Measurements from ENCODE around the gene SENP6. TPM values are rescaled to one million over a fixed set of nuclear protein-coding genes. Genes with fewer than 3 reads are reported as not detected.

SENP6 gene
- total RNA-seq, 1 experiment from 2014 or later = 93.6 TPM

DNA sequence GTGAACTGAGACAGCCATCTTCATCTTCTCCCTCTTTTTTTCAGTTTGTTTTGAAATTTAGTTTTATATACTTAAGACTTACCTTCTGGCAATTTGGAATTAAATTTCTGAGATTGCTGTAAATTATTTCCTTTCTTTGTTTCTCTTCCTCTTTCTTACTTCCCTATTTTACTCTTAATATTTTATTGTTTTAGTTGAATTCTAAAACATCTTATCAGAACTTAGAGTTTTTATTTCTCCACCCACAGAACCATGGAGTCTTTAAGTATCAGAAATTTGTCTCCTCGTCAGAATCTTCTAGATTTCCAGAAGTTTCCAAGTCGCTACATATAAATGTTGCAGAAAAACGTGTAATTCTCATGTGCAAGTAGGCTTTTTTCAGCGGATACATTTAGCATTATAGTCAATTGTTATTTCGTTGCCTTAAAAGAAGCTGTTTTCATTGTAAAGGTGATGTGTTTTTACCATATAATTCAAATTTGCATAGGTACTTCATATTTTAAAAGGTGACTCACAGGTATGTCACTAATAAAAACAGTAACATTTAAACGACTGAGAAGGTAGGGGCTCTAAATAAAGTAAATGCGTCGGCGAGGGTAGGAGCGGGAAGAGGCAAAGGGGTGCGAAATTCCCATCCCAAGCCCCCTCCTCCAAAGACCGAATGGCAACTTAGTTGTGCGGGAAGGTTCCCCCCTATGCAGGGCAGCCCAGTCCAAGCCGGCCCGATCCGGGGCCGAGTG lies 146.5 kb downstream of the SENP6 start:
- TSS peak; percentile 89 for BruUV-seq (replicated peaks)
- H3K36me3 Mint-ChIP-seq (ENCODE audit: insufficient read depth, unreplicated experiment) = peaks cover 52% of the 10 kb centered on the region
- CTCF ChIA-PET = no interaction called here
- H3K27ac Mint-ChIP-seq (ENCODE audit: unreplicated experiment) = peak overlapping the region; percentile 98
- TF ChIP-seq CTCF (IDR thresholded peaks at IDR 0.05; ENCODE audit: unreplicated experiment) = no peak
- intact Hi-C loops (cut with micrococcal nuclease; ENCODE audit: unreplicated experiment) = no loop called here
- H3K4me3 Mint-ChIP-seq (ENCODE audit: low read depth, unreplicated experiment) = peak overlapping the region; percentile 99
- DNase-seq = no peak
- no peaks in the 10 kb centered on the region for H3K27me3 Mint-ChIP-seq (ENCODE audit: unreplicated experiment)
- peaks cover 32% of the 10 kb centered on the region for H3K4me1 Mint-ChIP-seq (ENCODE audit: low read depth, unreplicated experiment)
- H3K9me3 Mint-ChIP-seq (ENCODE audit: low read depth, unreplicated experiment) = no peaks in the 10 kb centered on the region

DNA sequence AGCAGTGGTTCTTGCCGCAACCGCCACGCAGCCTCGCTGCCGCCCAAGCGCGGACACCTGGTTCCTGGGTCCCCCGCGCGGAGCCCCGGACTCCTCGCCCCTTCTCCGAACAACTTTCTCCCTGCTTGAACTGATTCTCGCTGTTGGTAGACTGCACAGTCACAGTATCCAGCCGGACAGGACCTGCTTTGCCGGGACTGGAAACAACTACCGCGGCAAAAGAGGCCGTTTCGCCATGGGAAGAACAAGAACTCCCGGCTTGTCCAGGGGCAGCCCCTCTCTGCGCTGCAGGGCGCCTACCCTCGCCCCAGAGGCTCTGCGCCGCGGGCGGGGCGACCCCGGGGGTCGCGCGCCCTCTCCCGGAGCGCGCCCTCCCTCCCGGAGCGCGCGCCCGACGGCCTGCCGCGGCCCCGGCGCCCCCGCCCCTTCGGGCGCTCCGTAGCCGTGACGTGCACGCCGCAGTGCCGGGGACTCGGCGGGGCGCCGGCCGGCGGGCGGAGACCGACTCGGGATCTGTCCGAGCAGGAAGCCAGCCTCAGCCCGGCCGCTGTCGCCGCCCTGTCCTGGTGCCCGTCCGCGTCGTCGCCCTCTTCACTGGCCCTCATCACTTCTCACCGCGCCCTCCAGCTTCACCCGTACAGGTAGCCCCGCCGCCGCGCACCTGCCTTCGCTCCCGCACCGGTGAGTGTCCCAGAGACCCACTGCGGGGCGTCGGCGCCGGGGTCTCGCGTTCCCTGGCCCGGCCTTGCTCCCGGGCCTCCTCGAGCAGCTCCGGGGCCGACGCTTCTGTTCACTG lies 147.3 kb downstream of the SENP6 start, which contains the start of gene MYO6:
TSS of gene MYO6 (plus strand) at position 497 of the 796 bp plus-strand sequence. CDS start 68,309 bp downstream, outside the sequence.
- intact Hi-C loops (cut with micrococcal nuclease; ENCODE audit: unreplicated experiment) = no loop called here
- Mint-ChIP-seq H3K27ac (ENCODE audit: unreplicated experiment) (peak within 1 kb of the TSS; percentile 98), H3K4me1 (ENCODE audit: low read depth, unreplicated experiment) (peaks cover 26% of the 10 kb centered on the region), H3K27me3 (ENCODE audit: unreplicated experiment) (no peaks in the 10 kb centered on the region), H3K9me3 (ENCODE audit: low read depth, unreplicated experiment) (no peaks in the 10 kb centered on the region), H3K4me3 (ENCODE audit: low read depth, unreplicated experiment) (peak within 1 kb of the TSS; percentile 99), H3K36me3 (ENCODE audit: insufficient read depth, unreplicated experiment) (peaks cover 56% of the 10 kb centered on the region)
- peak; percentile 93 for DNase-seq
- TF ChIP-seq CTCF (IDR thresholded peaks at IDR 0.05; ENCODE audit: unreplicated experiment) = no peak
- CTCF ChIA-PET = no interaction called here
- BruUV-seq (replicated peaks) = no TSS peak

GRCh38 chr6:75751443-75751842 lies 149.8 kb downstream of the SENP6 start:
- no peak for TF ChIP-seq CTCF (IDR thresholded peaks at IDR 0.05; ENCODE audit: unreplicated experiment)
- H3K27ac Mint-ChIP-seq (ENCODE audit: unreplicated experiment) = peak overlapping the region; percentile 98
- CTCF ChIA-PET = no interaction called here
- no TSS peak for BruUV-seq (replicated peaks)
- no peaks in the 10 kb centered on the region for H3K27me3 Mint-ChIP-seq (ENCODE audit: unreplicated experiment)
- intact Hi-C loops (cut with micrococcal nuclease; ENCODE audit: unreplicated experiment) = loop anchor here (5.0 kb wide), 1 partner anchor 149 kb away; the partner anchor contains the start of gene SENP6
- no peak for DNase-seq
- peak overlapping the region; percentile 99 for H3K4me3 Mint-ChIP-seq (ENCODE audit: low read depth, unreplicated experiment)
- peaks cover 12% of the 10 kb centered on the region for H3K4me1 Mint-ChIP-seq (ENCODE audit: low read depth, unreplicated experiment)
- H3K9me3 Mint-ChIP-seq (ENCODE audit: low read depth, unreplicated experiment) = no peaks in the 10 kb centered on the region
- peaks cover 73% of the 10 kb centered on the region for H3K36me3 Mint-ChIP-seq (ENCODE audit: insufficient read depth, unreplicated experiment)

GRCh38 chr6:75752365-75752764 lies 150.7 kb downstream of the SENP6 start:
- intact Hi-C loops (cut with micrococcal nuclease; ENCODE audit: unreplicated experiment) = loop anchor here (2.0 to 5.0 kb wide), 2 partner anchors 96 to 150 kb away; partner anchors contain the start of gene SENP6
- H3K36me3 Mint-ChIP-seq (ENCODE audit: insufficient read depth, unreplicated experiment) = peaks cover 71% of the 10 kb centered on the region
- no peaks in the 10 kb centered on the region for H3K9me3 Mint-ChIP-seq (ENCODE audit: low read depth, unreplicated experiment)
- peaks cover 9% of the 10 kb centered on the region for H3K4me1 Mint-ChIP-seq (ENCODE audit: low read depth, unreplicated experiment)
- no TSS peak for BruUV-seq (replicated peaks)
- H3K4me3 Mint-ChIP-seq (ENCODE audit: low read depth, unreplicated experiment) = peak overlapping the region; percentile 99
- DNase-seq = peak; percentile 51
- no peak for TF ChIP-seq CTCF (IDR thresholded peaks at IDR 0.05; ENCODE audit: unreplicated experiment)
- peak overlapping the region; percentile 98 for H3K27ac Mint-ChIP-seq (ENCODE audit: unreplicated experiment)
- CTCF ChIA-PET = interaction anchor here (0.8 kb wide), 1 partner anchor 32 kb away, joined by 4 read pairs; no protein-coding TSS in a partner anchor
- H3K27me3 Mint-ChIP-seq (ENCODE audit: unreplicated experiment) = no peaks in the 10 kb centered on the region

Measured in Calu3 (cell line).